HG03460 (cell line): ENCODE measurements around the gene ACAN.

Experiments
- ATAC-seq: cut with Tn5 transposase; IDR thresholded peaks from one replicate; pipeline ENCODE4 v1.9.1; 2021; ENCODE audit not compliant: unreplicated experiment

ACAN gene

DNA sequence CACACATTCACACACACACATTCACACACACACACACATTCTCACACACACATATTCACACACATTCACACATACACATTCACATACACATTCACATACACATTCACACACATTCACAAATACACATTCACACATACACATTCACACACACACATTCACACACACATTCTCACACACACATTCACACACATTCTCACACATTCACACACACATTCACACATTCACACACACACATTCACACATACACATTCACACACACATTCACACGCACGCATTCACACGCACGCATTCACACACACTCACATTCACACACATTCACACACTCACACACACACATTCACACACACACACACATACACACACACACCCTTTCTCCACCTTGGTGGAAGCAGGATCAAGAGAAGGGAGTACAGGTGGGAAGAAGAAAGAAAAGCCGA is 97.8 kb downstream of the ACAN start:
- no peak for ATAC-seq

GRCh38 chr15:88901508-88902220 is 98.4 kb downstream of the ACAN start:
- no peak for ATAC-seq

DNA sequence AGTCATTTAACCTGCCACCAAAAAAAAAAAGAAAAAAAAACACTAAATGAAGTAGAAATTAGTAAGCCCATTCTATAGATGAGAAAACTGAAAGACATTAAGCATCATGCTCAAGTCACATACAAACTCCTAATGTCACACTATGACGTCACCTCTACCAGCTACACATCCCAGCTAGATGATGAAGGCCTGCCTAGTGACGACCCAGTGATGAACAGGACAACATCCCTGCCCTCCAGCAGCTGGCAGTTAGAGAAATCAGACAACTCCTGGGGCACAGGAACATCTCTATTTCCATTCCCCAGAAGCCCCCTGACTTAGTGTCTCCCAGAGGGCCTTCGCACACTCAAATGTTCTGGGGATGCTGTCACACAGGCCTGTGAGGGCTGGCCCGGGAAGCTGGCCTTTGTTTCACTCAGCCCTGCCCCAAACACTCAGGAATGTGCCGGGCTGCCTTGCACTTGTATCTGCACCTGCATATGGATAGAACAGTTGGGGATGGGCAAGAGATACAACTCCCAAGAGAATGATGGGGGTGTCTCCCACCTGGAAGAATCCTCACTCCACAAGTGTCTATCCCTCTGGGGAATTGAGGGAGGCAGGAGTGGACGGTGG is 99.1 kb downstream of the ACAN start:
- ATAC-seq = no peak

DNA sequence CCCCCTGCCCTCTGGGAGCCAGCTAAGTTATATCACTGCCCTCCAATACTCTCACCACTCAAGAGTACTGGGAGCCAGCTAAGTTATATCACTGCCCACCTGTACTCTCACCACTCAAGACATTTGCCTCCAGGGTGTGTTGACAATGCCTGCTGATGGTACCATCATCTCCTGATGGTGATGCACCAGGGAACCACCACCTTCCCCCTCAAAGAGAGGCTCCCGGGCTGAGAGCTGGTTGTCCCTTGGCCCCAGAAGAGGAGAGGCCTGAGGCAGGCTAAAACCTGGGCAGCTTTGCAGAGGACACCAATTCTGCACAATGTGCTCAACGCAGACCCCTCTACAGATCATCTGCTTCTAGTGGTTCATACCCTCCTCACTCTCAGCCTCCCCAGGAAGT is 99.6 kb downstream of the ACAN start:
- ATAC-seq = no peak

DNA sequence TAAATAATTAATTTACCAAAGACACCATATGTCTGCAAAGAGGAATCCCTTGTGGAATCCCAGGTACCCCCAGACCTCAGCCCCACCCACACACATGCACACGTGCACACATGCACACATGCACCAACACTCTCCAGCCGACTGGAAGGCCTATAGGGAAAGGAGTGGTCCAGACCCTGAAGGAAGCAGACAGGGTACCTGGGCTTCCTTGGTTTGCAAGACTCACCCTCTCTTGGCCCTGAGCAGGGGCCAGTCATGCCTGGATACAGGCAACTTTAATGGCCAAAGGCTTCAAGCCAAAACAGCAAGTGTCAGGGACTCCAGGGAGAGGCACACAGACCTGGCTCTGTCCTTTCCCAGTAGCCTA is 101.0 kb downstream of the ACAN start:
- no peak for ATAC-seq

DNA sequence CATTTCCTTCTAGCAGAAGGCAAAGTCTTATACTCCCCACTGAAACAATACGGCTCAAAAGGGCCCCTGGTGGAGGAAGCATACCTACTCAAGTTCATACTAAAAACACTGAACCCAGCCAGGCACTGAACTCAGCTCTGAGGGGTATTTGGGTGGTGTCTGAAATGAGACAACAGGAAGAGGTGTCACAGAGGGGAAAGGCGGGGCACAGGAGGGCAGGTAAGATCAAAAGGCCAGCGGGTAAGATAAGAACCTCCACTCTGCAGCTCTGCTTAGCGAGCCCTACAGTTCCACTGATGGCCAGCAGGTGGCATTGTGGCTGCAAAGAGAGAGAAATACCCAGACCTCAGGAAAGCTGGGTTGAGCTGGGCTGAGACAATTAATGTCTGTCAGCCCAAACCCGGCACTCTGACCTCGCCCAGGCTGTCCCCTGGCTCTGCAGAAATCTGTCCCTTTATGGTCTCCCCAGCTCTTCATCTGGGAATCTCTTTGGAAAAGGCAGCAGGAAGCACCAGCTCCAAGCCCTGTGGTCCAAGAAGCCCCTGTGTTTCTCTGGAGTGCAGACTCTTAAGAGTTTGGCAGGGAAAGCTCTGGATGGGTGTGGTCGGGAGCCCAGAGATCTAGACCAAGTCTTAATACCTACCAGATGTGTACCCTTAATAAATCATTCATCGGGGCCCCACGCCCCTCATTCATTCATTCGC is 101.5 kb downstream of the ACAN start:
- peak; percentile 69 for ATAC-seq

DNA sequence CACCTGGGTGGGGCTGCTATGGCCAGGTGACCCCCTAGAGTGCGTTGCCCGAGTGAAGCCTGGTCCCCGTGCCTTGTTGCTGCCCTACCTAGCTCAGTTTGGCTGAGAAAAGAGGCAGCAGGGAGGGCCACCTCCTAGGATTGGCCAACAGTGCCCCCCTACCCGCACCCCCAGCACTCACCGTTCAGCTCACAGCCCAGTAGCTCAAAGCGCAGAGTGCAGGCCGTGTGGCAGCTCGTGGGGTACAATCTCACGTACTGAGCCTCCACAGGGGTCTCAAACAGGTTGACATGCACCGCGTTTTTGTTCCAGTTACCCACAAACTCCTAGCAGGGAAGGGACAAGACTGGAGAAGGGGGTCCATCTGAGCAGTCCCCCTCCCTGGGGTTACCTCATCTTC is 102.3 kb downstream of the ACAN start:
- no peak for ATAC-seq

- no peak for ATAC-seq
Measured at GRCh38 chr15:88906130-88906529, 102.9 kb downstream of the ACAN start.

GRCh38 chr15:88906551-88906950 is 103.3 kb downstream of the ACAN start:
- no peak for ATAC-seq

- ATAC-seq = no peak
Measured at GRCh38 chr15:88907111-88907510, 103.9 kb downstream of the ACAN start.

DNA sequence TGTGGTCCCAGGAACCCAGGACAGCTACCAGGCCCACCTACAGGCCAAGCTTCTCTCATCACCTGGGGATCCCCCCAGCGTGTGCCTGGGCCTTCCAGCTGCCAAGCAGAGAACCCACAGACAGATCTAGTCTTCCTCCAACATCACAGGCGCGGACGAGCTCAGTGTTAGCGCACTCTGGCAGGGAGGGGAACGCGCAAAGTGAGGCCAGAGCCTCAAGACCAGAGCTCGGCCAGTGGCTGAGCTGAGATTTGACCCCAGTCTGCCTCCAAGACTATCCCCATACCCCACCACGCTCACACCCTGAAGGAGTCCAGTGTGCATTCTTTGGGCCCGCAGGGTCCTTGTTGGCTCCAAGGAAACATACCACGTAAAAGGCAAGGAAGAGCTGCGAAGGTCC is 104.9 kb downstream of the ACAN start:
- ATAC-seq = no peak

DNA sequence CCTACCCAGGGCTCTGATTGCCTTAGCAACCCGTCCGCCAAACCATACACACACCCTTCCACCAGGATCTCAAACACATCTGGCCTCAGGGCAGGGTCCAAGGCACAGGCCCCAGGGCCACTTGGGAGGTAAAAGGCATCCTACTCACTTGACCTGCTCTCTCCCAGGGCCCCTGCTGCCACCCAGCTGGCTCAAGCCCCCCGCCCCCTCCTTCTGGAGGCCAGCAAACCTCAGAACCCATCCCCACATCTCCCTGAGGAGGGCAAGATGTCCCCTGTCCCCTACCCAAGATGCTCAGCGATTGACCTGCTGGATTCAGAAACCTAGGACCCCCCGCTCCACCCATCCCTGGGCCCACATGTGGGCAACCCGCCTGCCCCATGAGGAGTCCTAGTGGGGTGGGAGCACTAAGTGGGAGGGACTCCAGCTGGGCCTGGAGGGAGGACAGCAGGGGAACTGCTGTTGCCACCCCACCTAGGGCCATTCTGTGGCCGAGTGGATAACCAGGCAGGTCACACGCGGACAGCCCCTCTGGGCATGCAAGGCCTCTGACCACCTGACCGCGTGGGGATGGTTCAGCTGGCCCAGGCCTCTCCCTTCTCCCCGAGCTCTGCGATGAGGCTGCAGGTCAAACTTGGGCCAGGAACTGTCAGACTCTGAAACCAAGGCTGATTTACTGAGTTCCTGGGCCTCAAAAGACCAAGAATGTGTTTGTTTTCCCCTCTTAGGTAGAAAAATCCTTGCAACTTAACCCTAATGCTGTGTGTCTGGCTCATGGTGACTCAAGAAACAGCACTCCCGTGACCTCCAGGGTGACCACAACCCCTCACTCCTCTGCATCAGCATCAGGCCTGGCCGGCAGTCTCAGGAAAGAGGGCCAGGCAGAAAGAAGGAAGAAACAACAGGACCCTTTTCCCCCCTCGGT is 105.7 kb downstream of the ACAN start:
- ATAC-seq = no peak

DNA sequence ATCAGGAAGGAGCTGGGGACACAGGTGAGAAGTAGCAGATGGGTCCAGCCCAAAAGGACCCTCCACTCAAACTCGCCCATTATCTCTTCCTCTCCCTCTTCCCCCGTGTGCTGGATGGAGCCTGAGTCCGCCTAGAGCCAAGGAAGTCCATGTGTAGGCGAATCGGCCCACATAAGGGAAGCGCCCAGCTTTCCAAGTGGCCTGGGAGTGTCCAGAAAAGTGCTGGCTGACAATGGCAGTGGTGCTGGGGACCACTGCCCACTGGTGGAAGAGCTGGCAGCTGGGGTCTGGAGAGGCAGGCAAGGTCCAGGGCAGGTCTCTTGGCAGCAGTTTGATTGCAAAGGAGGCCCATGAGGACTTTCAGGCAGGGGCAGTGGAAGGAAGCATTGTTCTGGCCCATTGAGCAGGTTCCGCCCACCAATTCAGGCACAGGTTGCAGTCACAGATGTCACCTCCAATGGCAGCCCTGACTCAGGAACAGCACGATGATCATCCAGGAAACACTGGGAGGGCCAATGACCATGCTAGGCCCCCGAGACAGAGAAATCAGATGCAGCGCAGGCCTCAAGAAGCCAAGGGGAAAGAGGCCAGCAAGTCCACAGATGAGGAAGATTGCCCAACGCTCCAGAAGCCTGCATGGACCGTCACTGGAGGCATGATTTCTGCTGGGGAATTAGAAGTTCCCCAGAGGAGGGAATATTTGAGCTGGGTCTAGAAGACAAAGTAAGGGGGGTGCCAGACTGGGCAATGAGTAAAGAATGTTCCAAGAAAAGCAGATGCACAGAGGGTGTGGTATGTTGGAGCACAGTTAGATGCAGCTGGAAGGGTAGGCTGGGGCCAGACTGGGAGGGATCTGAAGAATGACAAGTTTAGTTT is 107.0 kb downstream of the ACAN start:
- no peak for ATAC-seq

DNA sequence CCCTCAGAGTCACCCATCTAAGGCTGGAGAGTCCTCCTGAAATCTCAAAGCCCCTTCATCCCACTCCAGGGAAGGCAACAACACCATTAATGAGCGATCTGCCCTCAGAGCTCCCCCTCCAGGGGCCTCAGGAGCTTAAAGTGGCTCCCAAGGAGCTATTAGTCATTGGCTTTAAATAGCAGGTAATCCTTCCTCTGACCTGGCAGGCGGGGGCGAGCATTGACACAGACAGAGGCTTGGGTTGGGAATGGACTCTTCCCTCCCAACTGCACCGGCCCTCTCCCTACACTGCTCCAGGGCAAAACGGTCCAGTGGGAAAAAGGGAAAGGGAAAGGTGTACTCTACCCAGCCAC is 108.5 kb downstream of the ACAN start:
- no peak for ATAC-seq

DNA sequence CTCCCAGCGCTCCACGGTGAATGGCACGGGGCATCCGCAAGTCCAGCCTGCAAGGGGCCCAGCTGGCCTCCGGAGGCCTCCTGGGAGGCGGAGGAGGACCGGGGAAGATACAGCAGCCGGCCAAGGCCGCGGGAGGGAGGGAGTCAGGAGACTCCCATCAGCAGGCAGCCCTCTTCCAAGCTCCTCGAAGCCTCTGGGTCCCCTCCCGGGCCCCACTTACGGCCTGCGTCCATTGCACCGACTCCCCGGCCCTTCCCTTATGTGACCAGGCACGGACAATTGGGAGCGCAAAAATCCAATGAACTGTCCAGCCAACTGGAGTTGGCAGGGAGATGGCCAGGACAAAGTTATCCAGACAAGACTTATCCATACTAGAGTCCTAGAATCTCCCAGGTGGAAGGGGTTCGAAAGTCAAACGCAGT is 109.3 kb downstream of the ACAN start:
- ATAC-seq = no peak

DNA sequence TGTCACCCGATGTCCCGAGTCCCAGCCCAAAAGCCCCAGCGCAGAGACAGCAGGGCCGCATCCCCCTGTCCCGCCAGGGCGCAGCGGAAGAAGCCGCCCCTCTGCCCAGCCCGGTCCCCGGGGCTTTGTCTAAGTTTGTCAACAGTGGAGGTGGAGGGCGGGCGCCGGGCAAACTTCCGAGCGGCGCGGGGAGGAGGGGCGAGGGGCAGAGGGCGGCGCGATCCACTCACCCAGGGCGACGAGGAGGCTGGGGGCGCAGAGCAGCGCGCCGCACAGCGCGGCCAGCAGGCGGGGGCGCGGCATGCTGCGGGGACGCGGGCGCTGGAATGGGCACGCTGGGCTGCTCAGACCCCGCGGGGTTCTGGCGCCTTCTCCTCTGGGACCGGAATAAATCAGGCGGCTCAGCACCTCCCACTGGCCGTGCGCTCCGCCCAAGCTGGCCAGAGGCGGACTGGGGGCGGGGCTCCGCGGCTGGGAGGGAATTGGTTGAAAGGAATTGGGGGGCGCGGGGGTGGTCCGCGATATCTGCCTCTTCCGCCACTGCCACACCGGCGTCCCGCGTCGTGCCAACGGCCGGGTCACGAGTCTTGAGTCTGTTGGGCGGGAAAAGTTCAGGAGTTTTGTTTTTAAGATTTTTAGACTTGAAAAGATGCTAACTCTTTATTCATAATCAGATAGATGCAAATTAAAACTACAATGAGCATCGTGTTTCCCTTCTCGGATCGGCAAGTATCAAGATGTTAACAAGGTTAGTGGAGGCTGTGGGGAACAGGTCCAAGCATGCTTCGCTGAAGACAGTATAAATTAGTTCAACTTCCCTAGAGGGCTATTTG is 110.0 kb downstream of the ACAN start, which contains the start of gene MFGE8:
Gene MFGE8 (minus strand): TSS at position 363 of the 833 bp plus-strand sequence. CDS start 60 bp downstream, at position 303.
- peak; percentile 86 for ATAC-seq

- no peak for ATAC-seq
Measured at GRCh38 chr15:88913850-88914169, 110.6 kb downstream of the ACAN start.

DNA sequence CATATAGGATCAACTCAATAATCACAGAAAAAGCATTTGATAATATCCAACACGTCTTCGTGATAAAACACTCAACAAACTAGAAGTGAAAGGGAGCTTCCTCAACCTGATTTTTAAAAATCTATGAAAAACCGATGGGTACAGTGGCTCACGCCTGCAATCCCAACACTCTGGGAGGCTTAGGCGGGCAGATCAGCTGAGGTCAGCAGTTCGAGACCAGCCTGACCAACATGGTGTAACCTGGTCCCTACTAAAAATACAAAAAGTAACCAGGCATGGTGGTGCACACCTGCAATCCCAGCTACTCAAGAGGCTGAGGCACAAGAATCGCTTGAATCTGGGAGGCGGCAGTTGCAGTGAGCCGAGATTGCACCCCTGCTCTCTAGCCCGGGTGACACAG is 112.1 kb downstream of the ACAN start:
- no peak for ATAC-seq

GRCh38 chr15:88917760-88918159 is 114.5 kb downstream of the ACAN start:
- no peak for ATAC-seq
